ENCODE measurements around the gene MAP7.

MAP7 gene

DNA sequence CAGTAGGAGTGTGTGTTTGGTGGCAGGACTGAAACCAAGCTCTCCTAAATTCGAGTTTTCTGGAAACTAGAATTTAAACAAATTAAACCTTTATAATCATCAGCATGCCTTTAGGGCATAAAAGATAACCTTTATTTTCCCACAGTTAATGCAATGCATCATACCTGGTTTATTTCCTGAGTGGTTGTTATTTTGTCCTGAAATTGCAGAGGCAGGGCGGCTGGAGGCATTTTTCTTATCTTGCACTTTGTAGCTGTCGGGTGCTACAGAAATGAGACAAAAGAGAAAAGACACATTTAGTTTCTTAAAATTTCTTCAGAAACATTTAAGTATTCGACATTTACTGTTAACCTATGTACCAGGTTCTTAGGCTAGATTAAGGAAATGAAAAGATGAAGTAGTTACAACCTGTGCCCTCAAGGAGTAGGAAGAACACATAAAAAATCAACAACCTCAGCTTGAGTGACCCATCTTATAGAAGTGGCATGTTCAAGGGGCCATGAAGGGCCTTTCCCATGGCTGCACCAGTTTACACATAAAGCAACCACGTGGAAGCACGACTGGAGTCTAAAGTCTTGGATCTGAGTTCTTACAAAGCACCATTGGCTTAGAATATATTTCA, 128.6 kb downstream of the MAP7 start:
- no peak overlapping the region for H3K27ac ChIP-seq
- no peak for TF ChIP-seq ZFX (IDR thresholded peaks at IDR 0.05)
- TF ChIP-seq, protein P1, sequence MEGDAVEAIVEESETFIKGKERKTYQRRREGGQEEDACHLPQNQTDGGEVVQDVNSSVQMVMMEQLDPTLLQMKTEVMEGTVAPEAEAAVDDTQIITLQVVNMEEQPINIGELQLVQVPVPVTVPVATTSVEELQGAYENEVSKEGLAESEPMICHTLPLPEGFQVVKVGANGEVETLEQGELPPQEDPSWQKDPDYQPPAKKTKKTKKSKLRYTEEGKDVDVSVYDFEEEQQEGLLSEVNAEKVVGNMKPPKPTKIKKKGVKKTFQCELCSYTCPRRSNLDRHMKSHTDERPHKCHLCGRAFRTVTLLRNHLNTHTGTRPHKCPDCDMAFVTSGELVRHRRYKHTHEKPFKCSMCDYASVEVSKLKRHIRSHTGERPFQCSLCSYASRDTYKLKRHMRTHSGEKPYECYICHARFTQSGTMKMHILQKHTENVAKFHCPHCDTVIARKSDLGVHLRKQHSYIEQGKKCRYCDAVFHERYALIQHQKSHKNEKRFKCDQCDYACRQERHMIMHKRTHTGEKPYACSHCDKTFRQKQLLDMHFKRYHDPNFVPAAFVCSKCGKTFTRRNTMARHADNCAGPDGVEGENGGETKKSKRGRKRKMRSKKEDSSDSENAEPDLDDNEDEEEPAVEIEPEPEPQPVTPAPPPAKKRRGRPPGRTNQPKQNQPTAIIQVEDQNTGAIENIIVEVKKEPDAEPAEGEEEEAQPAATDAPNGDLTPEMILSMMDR (conservative IDR thresholded peaks at IDR 0.05) = no peak

DNA sequence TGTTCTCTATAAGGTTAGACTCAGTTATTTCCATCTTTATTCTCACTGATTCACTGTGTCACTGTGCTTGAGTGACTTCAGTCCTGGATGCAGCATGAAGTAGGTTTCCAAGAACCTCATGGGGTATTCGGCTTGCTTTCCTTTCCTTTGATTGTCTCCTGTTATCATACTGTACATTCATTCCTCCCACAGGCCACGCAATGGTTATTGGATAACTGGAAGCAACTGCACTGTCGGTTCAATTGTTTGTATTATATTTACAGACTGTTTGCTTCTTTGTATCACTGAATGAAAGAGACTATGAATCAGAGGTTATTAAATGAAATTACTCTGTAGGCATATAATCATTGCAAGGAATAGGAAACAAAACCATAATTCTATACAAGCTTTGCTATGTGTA, 129.4 kb downstream of the MAP7 start:
- no peak overlapping the region for H3K27ac ChIP-seq
- TF ChIP-seq, protein P1 (conservative IDR thresholded peaks at IDR 0.05) = no peak
- no peak for TF ChIP-seq ZFX (IDR thresholded peaks at IDR 0.05)

DNA sequence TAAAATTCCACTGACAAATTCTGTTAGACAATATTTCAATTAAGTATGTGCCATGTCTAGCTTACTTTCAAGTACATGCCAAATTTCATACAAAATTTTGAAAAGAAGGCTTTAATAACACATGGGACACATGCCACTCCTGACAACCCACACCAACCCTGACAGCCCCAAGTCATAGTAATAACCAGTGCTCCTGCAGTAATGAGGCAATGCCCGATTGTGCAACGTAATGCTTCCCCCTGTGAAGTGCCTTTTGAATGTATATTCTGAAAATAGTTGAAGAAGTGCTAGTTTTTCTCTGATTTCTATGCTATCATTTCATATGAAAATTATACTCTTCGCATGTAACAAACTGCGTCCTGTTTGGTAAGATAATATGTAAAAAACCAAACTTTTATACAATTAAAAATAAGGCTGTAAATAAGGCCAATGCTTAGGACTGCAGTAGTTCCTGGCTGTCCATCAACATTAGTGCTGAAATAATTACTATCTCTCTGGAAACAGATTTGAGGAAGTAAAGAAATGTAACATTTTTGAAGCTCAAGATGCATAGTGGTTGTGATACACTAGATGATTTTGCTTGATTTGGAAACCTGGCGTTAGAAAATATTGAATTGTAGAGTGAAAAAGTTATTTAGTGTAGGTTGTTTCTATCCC, 134.7 kb downstream of the MAP7 start:
- no peak overlapping the region for H3K27ac ChIP-seq
- no peak for TF ChIP-seq ZFX (IDR thresholded peaks at IDR 0.05)
- TF ChIP-seq, protein P1 (conservative IDR thresholded peaks at IDR 0.05) = no peak

DNA sequence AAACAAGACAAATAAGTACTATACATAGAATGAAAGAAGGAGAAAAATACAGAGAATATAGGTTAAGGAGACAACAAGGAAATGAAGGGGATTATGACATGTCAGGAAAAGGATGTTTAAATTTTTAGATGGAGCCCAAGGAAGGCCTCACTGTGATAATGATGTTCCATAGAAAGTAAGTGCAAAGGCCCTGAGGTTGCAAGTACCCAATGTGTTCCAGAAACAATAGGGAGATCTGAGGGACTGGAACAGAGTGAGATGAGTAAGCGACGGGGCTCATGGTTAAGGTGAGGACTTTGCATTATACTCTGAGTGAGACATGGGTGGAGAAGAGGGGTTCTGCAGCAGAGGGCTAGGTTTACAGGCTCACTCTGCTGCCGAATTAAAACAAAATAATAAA, 137.8 kb downstream of the MAP7 start:
- TF ChIP-seq, protein P1 (conservative IDR thresholded peaks at IDR 0.05) = no peak
- no peak for TF ChIP-seq ZFX (IDR thresholded peaks at IDR 0.05)
- H3K27ac ChIP-seq = no peak overlapping the region

DNA sequence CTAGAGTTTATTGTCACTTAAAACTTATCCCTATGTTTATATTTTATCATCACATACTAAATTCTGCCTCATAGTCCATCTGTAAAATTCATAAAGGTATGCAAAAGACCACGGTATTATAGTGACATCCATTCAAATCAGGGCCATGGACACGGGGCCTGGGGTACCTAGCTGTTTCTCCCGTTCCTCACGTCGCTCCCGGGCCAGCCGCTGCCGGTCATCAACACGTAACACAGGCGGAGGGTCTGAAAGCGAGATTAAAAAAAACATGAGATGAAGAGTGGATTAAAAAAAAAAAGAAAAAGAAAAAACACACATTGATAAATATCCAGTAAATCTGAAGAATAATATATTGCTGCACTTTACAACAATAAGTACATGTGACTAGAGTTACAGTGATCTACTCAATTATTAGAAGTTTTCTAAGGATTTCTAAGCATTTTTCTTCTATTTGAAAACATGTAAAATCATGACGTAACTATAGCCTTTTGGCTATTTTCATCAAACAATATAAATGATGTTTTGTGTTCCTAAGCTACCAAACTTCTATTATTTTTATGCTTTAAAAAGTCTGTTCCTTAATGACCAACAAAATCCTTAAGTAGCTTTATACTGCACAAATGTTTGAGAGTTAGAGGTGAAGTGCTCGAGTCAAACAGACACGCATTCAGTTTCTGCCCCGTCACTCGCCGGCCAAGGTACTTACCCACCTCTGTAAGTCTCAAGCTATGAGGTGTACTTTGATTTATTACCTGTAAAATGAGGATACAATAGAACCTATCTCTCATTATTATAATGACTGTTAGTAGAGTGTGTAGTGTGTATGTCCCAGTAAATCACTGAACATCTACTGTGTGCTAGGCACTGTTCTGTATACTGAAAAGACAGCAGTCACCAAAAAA, 138.5 kb downstream of the MAP7 start:
- H3K27ac ChIP-seq = no peak overlapping the region
- TF ChIP-seq, protein P1 (conservative IDR thresholded peaks at IDR 0.05) = no peak
- no peak for TF ChIP-seq ZFX (IDR thresholded peaks at IDR 0.05)

DNA sequence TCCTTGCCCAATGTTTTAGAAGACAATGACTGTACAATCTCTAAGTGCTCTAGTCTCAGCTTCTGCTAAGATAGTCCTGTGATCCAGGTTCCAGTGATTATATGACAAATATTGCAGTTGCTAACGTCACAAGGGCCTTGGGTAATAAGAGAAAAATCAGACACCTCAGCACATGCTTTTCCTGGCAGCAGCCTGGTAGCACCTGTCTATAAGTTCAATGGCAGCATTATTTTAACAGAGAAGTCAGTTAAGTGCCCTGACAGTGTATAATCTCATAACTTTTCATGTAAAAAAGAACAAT, 139.2 kb downstream of the MAP7 start:
- H3K27ac ChIP-seq = no peak overlapping the region
- no peak for TF ChIP-seq ZFX (IDR thresholded peaks at IDR 0.05)
- TF ChIP-seq, protein P1 (conservative IDR thresholded peaks at IDR 0.05) = no peak
